Lower lobe of right lung (tissue), 2 donors: ENCODE measurements around the gene ADGRG6. TPM values are rescaled to one million over a fixed set of nuclear protein-coding genes. Genes with fewer than 3 reads are reported as not detected.

ENCODE experiments used
- ATAC-seq, 2 donors: fragments of 200-7000 bp; cut with Tn5 transposase; one replicate each; pipeline ENCODE4 v1.9.1; 2020 to 2022; ENCODE audit warnings: mild to moderate bottlenecking in 2 of 2, moderate library complexity in 2 of 2
- DNase-seq: peaks from one replicate; pipeline ENCODE4 v3.0.0-alpha.2; 2020
- H3K27ac ChIP-seq: fragments of 200-600 bp; one replicate; pipeline ENCODE4 v1.8.0; 2022
- H3K27me3 ChIP-seq: fragments of 200-600 bp; one replicate; pipeline ENCODE4 v1.8.0; 2022; ENCODE audit warnings: low read depth
- H3K36me3 ChIP-seq: fragments of 200-600 bp; one replicate; pipeline ENCODE4 v1.8.0; 2022; ENCODE audit warnings: mild to moderate bottlenecking
- H3K4me1 ChIP-seq: fragments of 200-600 bp; one replicate; pipeline ENCODE4 v1.8.0; 2022
- H3K4me3 ChIP-seq: fragments of 200-600 bp; one replicate; pipeline ENCODE4 v1.8.0; 2022; ENCODE audit warnings: mild to moderate bottlenecking
- H3K9me3 ChIP-seq: fragments of 200-600 bp; one replicate; pipeline ENCODE4 v1.8.0; 2022
- CTCF ChIP-seq: fragments of 200-600 bp; IDR thresholded peaks from one replicate; pipeline ENCODE4 v1.8.0; 2022; ENCODE audit warnings: antibody characterized with exemption, mild to moderate bottlenecking
- intact Hi-C: fragments of 100-400 bp; cut with DNase I; formaldehyde crosslinking; loops from one replicate; pipeline ENCODE4 v1.11.0; 2022
- total RNA-seq: library from RNA; stranded (reverse); fragmentation: NEBNext Ultra II Directional; extraction: Animal tissue kit (Norgen Biotek cat#: 25700); gene quantifications from one replicate; pipeline ENCODE4 v1.2.1, GENCODE V29; 2021
- donor health status: DM: no; HTN: yes; CAD: no; lungs with severe emphysema.

ADGRG6 gene
- total RNA-seq, 1 donor from 2014 or later, result 35.7 TPM

GRCh38 chr6:142297605-142297995 lies 4.2 kb upstream of the ADGRG6 start:
- no peak for DNase-seq
- no peak overlapping the region for H3K4me3 ChIP-seq
- intact Hi-C loops, result no loop called here
- H3K27me3 ChIP-seq, result no peaks in the 10 kb centered on the region
- no peaks in the 10 kb centered on the region for H3K36me3 ChIP-seq
- no peak overlapping the region for H3K27ac ChIP-seq
- H3K4me1 ChIP-seq, result peaks cover 5% of the 10 kb centered on the region
- no peaks in the 10 kb centered on the region for H3K9me3 ChIP-seq
- no peak for TF ChIP-seq CTCF
- ATAC-seq, result no peak

GRCh38 chr6:142297996-142298753 lies 3.6 kb upstream of the ADGRG6 start:
- peaks cover 5% of the 10 kb centered on the region for H3K4me1 ChIP-seq
- H3K27me3 ChIP-seq, result no peaks in the 10 kb centered on the region
- ATAC-seq (no peak), DNase-seq (no peak)
- intact Hi-C loops, result no loop called here
- H3K36me3 ChIP-seq, result no peaks in the 10 kb centered on the region
- H3K9me3 ChIP-seq, result no peaks in the 10 kb centered on the region
- H3K27ac ChIP-seq, result no peak overlapping the region
- TF ChIP-seq CTCF, result no peak
- no peak overlapping the region for H3K4me3 ChIP-seq

GRCh38 chr6:142300302-142300701 lies 1.5 kb upstream of the ADGRG6 start:
- ATAC-seq (no peak), DNase-seq (no peak)
- H3K27me3 ChIP-seq, result no peaks in the 10 kb centered on the region
- H3K36me3 ChIP-seq, result no peaks in the 10 kb centered on the region
- H3K27ac ChIP-seq, result no peak overlapping the region
- no peak for TF ChIP-seq CTCF
- H3K9me3 ChIP-seq, result no peaks in the 10 kb centered on the region
- intact Hi-C loops, result no loop called here
- no peak overlapping the region for H3K4me3 ChIP-seq
- peaks cover 9% of the 10 kb centered on the region for H3K4me1 ChIP-seq

- ATAC-seq (peak; percentile 46 to 52), DNase-seq (peak; percentile 45)
- no peak for TF ChIP-seq CTCF
These were observed 803 bp upstream of the ADGRG6 start for GRCh38 chr6:142300758-142301650.

GRCh38 chr6:142302421-142303175 lies 791 bp downstream of the ADGRG6 start:
- peak overlapping the region; percentile 70 for H3K4me3 ChIP-seq
- ATAC-seq, result peak; percentile 55 to 56
- no peaks in the 10 kb centered on the region for H3K27me3 ChIP-seq
- H3K4me1 ChIP-seq, result peaks cover 9% of the 10 kb centered on the region
- H3K9me3 ChIP-seq, result no peaks in the 10 kb centered on the region
- DNase-seq, result no peak
- no peak for TF ChIP-seq CTCF
- H3K27ac ChIP-seq, result peak overlapping the region; percentile 73
- H3K36me3 ChIP-seq, result no peaks in the 10 kb centered on the region
- intact Hi-C loops, result no loop called here

More at GRCh38 chr6:142300758-142301650, 803 bp upstream of the ADGRG6 start:
- Histone ChIP-seq H3K27me3 (no peaks in the 10 kb centered on the region), H3K4me1 (peaks cover 9% of the 10 kb centered on the region), H3K9me3 (no peaks in the 10 kb centered on the region), H3K36me3 (no peaks in the 10 kb centered on the region), H3K27ac (peak overlapping the region; percentile 73), H3K4me3 (peak overlapping the region; percentile 70)
- intact Hi-C loops, result no loop called here
